T-cell (primary cell): ENCODE results near the gene DIP2C. TPM values are rescaled to one million over a fixed set of nuclear protein-coding genes. Genes with fewer than 3 reads are reported as not detected.

Source experiments
- ATAC-seq, 4 experiments: fragments of 200-7000 bp in 3 of 4; fragments of 150-1000 bp in 1 of 4; cut with Tn5 transposase; replicated peaks in 1 of 4; 1 replicate in 3 of 4; 2 replicates in 1 of 4; pipeline ENCODE4 v1.10.0; 2021; ENCODE audit warnings: moderate library complexity in 3 of 4, mild to moderate bottlenecking in 2 of 4, moderate number of reproducible peaks in 1 of 4
- CTCF ChIA-PET, 2 donors: fragments of 300-600 bp; sonication (Branson Sonifier 250); formaldehyde crosslinking; loops; one replicate each; lab custom pipeline; 2022; ENCODE audit warnings: antibody characterized with exemption in 2 of 2; lab: Charles Lee
- POLR2A ChIA-PET, 2 donors: fragments of 300-600 bp; sonication (Branson Sonifier 250); formaldehyde crosslinking; loops; one replicate each; lab custom pipeline; 2022; ENCODE audit warnings: antibody characterized with exemption in 2 of 2; lab: Charles Lee
- DNase-seq, 35 experiments: peaks; one replicate each; pipeline versions ENCODE4 v3.0.0 to v3.0.0-alpha.2; 2013 to 2023
- H3K27ac ChIP-seq: one replicate; pipeline ENCODE4 v1.5.1; 2013; ENCODE audit warnings: low read length
- H3K27me3 ChIP-seq, 2 experiments: replicated peaks in 1 of 2; 1 replicate in 1 of 2; 2 replicates in 1 of 2; pipeline versions ENCODE4 v1.6.1 to v1.7.0; 2013; ENCODE audit warnings: low read length in 1 of 2, mixed read lengths in 1 of 2; ENCODE audit not compliant: control insufficient read depth in 2 of 2, insufficient read depth in 2 of 2; ENCODE audit errors: extremely low read depth in 1 of 2
- H3K36me3 ChIP-seq, 2 donors: 1 replicate in 1 of 2; 2 replicates in 1 of 2; pipeline versions ENCODE4 v1.6.1 to v1.7.0; 2013; ENCODE audit warnings: low read length in 1 of 2; ENCODE audit not compliant: control insufficient read depth in 2 of 2, insufficient read depth in 1 of 2; ENCODE audit errors: extremely low read depth in 1 of 2
- H3K4me1 ChIP-seq, 2 experiments: 1 replicate in 1 of 2; 2 replicates in 1 of 2; pipeline versions ENCODE4 v1.6.1 to v1.7.0; 2013; ENCODE audit warnings: low read length in 2 of 2, mixed read lengths in 1 of 2; ENCODE audit not compliant: insufficient read depth in 2 of 2, control insufficient read depth in 1 of 2; ENCODE audit errors: extremely low read depth in 1 of 2
- H3K4me3 ChIP-seq, 2 donors: 1 replicate in 1 of 2; 2 replicates in 1 of 2; pipeline versions ENCODE4 v1.5.1 to v1.7.0; 2013; ENCODE audit warnings: mild to moderate bottlenecking in 2 of 2, low read length in 1 of 2, moderate library complexity in 1 of 2; ENCODE audit not compliant: control insufficient read depth in 1 of 2; ENCODE audit errors: extremely low read depth in 1 of 2
- H3K9me3 ChIP-seq: 2 replicates; pipeline ENCODE4 v1.7.0; 2013
- H3K27ac Mint-ChIP-seq, 2 donors: one replicate each; pipeline ENCODE4 v1.8.0; 2020 to 2021; ENCODE audit warnings: mild to moderate bottlenecking in 2 of 2, mixed read lengths in 2 of 2
- H3K27me3 Mint-ChIP-seq, 2 donors: one replicate each; pipeline ENCODE4 v1.8.0; 2021 to 2022; ENCODE audit warnings: mixed read lengths in 2 of 2
- H3K36me3 Mint-ChIP-seq: one replicate; pipeline ENCODE4 v1.8.0; 2021; ENCODE audit warnings: mixed read lengths
- H3K4me1 Mint-ChIP-seq, 3 donors: one replicate each; pipeline ENCODE4 v1.8.0; 2020 to 2022; ENCODE audit warnings: mixed read lengths in 3 of 3, mild to moderate bottlenecking in 1 of 3
- H3K4me3 Mint-ChIP-seq, 3 donors: one replicate each; pipeline ENCODE4 v1.8.0; 2020 to 2022; ENCODE audit warnings: mild to moderate bottlenecking in 3 of 3, mixed read lengths in 3 of 3, moderate library complexity in 3 of 3
- H3K9me3 Mint-ChIP-seq, 3 donors: one replicate each; pipeline ENCODE4 v1.8.0; 2020 to 2022; ENCODE audit warnings: mixed read lengths in 3 of 3
- WGBS: methylation state at CpG from one replicate; pipeline ENCODE4 v1.1.5; 2013; ENCODE audit warnings: missing lambda C conversion rate; ENCODE audit not compliant: insufficient coverage; 5-methylcytosine and 5-hydroxymethylcytosine counted together
- total RNA-seq, 35 experiments: library from RNA in 6 of 35; stranded (reverse) in 6 of 35; fragments of 120-200 nt in 1 of 35; gene quantifications; one replicate each; pipeline versions ENCODE4 v1.2.1 to v1.2.4 and lab custom pipeline; 2013 to 2026

The DIP2C gene
- total RNA-seq, 5 donors from 2014 or later (not counting 1 experiment from before 2014, with no cell fraction given): 2.7 to 7.4 (median 4.5) TPM

- no peak overlapping the region for H3K4me3 ChIP-seq
- Mint-ChIP-seq H3K27ac (no peak overlapping the region), H3K9me3 (no peaks in the 10 kb centered on the region), H3K4me3 (no peak overlapping the region), H3K4me1 (no peaks in the 10 kb centered on the region), H3K27me3 (no peaks in the 10 kb centered on the region), H3K36me3 (peaks cover 34% of the 10 kb centered on the region)
- ChIA-PET POLR2A (no interaction called here), CTCF (no interaction called here)
- H3K36me3 ChIP-seq: peaks cover 7 to 10% of the 10 kb centered on the region in 2 donors
- H3K27me3 ChIP-seq: peaks cover 0 to 5% of the 10 kb centered on the region in 2 experiments
- H3K4me1 ChIP-seq: no peaks in the 10 kb centered on the region
- H3K27ac ChIP-seq: no peak overlapping the region
- ATAC-seq (no peak), DNase-seq (no peak)
- no peaks in the 10 kb centered on the region for H3K9me3 ChIP-seq
- WGBS: 95% methylated on average over 7 of the region's 12 CpGs
Observed at GRCh38 chr10:366186-366585, 323.3 kb downstream of the DIP2C start.

GRCh38 chr10:364267-364775, 325.1 kb downstream of the DIP2C start:
- H3K36me3 Mint-ChIP-seq: peaks cover 32% of the 10 kb centered on the region
- CTCF ChIA-PET: no interaction called here
- no peaks in the 10 kb centered on the region for H3K27me3 Mint-ChIP-seq
- H3K4me3 Mint-ChIP-seq: no peak overlapping the region
- ATAC-seq (no peak), DNase-seq (no peak)
- H3K9me3 ChIP-seq: no peaks in the 10 kb centered on the region
- H3K36me3 ChIP-seq: peaks cover 7 to 10% of the 10 kb centered on the region in 2 donors
- H3K27ac ChIP-seq: no peak overlapping the region
- POLR2A ChIA-PET: no interaction called here
- H3K27me3 ChIP-seq: peaks cover 0 to 5% of the 10 kb centered on the region in 2 experiments
- WGBS: 91% methylated on average over 21 of the region's 24 CpGs
- no peaks in the 10 kb centered on the region for H3K9me3 Mint-ChIP-seq
- H3K4me3 ChIP-seq: no peak overlapping the region
- no peaks in the 10 kb centered on the region for H3K4me1 Mint-ChIP-seq
- no peaks in the 10 kb centered on the region for H3K4me1 ChIP-seq
- H3K27ac Mint-ChIP-seq: no peak overlapping the region

GRCh38 chr10:363152-363551, 326.3 kb downstream of the DIP2C start:
- Mint-ChIP-seq H3K27me3 (no peaks in the 10 kb centered on the region), H3K4me1 (no peaks in the 10 kb centered on the region), H3K36me3 (peaks cover 32% of the 10 kb centered on the region), H3K9me3 (no peaks in the 10 kb centered on the region), H3K27ac (no peak overlapping the region), H3K4me3 (no peak overlapping the region)
- no peaks in the 10 kb centered on the region for H3K9me3 ChIP-seq
- H3K4me1 ChIP-seq: no peaks in the 10 kb centered on the region
- ATAC-seq: no peak
- H3K27ac ChIP-seq: no peak overlapping the region
- no peak for DNase-seq
- 92% methylated on average over 21 of the region's 24 CpGs for WGBS
- ChIA-PET CTCF (no interaction called here), POLR2A (no interaction called here)
- no peak overlapping the region for H3K4me3 ChIP-seq
- H3K36me3 ChIP-seq: peaks cover 7 to 10% of the 10 kb centered on the region in 2 donors
- H3K27me3 ChIP-seq: no peaks in the 10 kb centered on the region

- Mint-ChIP-seq H3K36me3 (peaks cover 35% of the 10 kb centered on the region), H3K27ac (no peak overlapping the region), H3K4me1 (no peaks in the 10 kb centered on the region), H3K4me3 (no peak overlapping the region), H3K27me3 (no peaks in the 10 kb centered on the region), H3K9me3 (no peaks in the 10 kb centered on the region)
- ATAC-seq (no peak), DNase-seq (no peak)
- Histone ChIP-seq H3K4me3 (no peak overlapping the region), H3K9me3 (no peaks in the 10 kb centered on the region), H3K27ac (no peak overlapping the region), H3K36me3 (peaks cover 7 to 18% of the 10 kb centered on the region in 2 donors), H3K4me1 (no peaks in the 10 kb centered on the region), H3K27me3 (no peaks in the 10 kb centered on the region)
- POLR2A ChIA-PET: no interaction called here
- 89% methylated on average over 17 of the region's 23 CpGs for WGBS
- CTCF ChIA-PET: no interaction called here
Observed at GRCh38 chr10:361203-362081, 328.0 kb downstream of the DIP2C start.

GRCh38 chr10:360653-361052, 328.8 kb downstream of the DIP2C start:
- no CpG with 5 or more reads among the region's 6 CpGs for WGBS
- H3K27me3 Mint-ChIP-seq: no peaks in the 10 kb centered on the region
- H3K9me3 Mint-ChIP-seq: no peaks in the 10 kb centered on the region
- Histone ChIP-seq H3K36me3 (peaks cover 7 to 18% of the 10 kb centered on the region in 2 donors), H3K9me3 (no peaks in the 10 kb centered on the region), H3K4me3 (no peak overlapping the region), H3K27ac (no peak overlapping the region), H3K4me1 (no peaks in the 10 kb centered on the region), H3K27me3 (no peaks in the 10 kb centered on the region)
- H3K4me3 Mint-ChIP-seq: no peak overlapping the region
- ChIA-PET POLR2A (no interaction called here), CTCF (no interaction called here)
- ATAC-seq: no peak
- peaks cover 31% of the 10 kb centered on the region for H3K36me3 Mint-ChIP-seq
- no peak for DNase-seq
- H3K27ac Mint-ChIP-seq: no peak overlapping the region
- no peaks in the 10 kb centered on the region for H3K4me1 Mint-ChIP-seq

GRCh38 chr10:359762-360161, 329.7 kb downstream of the DIP2C start:
- peaks cover 7 to 18% of the 10 kb centered on the region in 2 donors for H3K36me3 ChIP-seq
- WGBS: 91% methylated on average over 13 of the region's 14 CpGs
- no peak overlapping the region for H3K27ac ChIP-seq
- no peaks in the 10 kb centered on the region for H3K4me1 ChIP-seq
- no peak for ATAC-seq
- Mint-ChIP-seq H3K4me3 (no peak overlapping the region), H3K36me3 (peaks cover 30% of the 10 kb centered on the region), H3K4me1 (no peaks in the 10 kb centered on the region), H3K27me3 (no peaks in the 10 kb centered on the region), H3K27ac (no peak overlapping the region), H3K9me3 (no peaks in the 10 kb centered on the region)
- H3K27me3 ChIP-seq: no peaks in the 10 kb centered on the region
- ChIA-PET POLR2A (no interaction called here), CTCF (no interaction called here)
- no peaks in the 10 kb centered on the region for H3K9me3 ChIP-seq
- no peak for DNase-seq
- H3K4me3 ChIP-seq: no peak overlapping the region
